AG10803 (cell line): ENCODE results near the gene GSTA1.
A peak's percentile ranks its signal among the peaks of the same experiment; 100 is the strongest.
"Not testable (repeated sequence)": the region's sequence is repeated elsewhere in the genome, so short reads cannot be mapped to it uniquely, and the experiment has no call there.

ENCODE experiments used
- DNase-seq: peaks from one replicate; pipeline ENCODE4 v3.0.0; 2010; ENCODE audit warnings: low read depth
- H3K4me3 ChIP-seq: 2 replicates; pipeline ENCODE4 v1.5.1; 2011; ENCODE audit warnings: mild to moderate bottlenecking, low read length, control low read depth
- TF ChIP-seq, protein P1 (sequence below): conservative IDR thresholded peaks from 2 replicates; pipeline ENCODE4 v1.5.1; 2011; ENCODE audit warnings: mild to moderate bottlenecking, low read length, control low read depth, inconsistent platforms

GSTA1 gene

DNA sequence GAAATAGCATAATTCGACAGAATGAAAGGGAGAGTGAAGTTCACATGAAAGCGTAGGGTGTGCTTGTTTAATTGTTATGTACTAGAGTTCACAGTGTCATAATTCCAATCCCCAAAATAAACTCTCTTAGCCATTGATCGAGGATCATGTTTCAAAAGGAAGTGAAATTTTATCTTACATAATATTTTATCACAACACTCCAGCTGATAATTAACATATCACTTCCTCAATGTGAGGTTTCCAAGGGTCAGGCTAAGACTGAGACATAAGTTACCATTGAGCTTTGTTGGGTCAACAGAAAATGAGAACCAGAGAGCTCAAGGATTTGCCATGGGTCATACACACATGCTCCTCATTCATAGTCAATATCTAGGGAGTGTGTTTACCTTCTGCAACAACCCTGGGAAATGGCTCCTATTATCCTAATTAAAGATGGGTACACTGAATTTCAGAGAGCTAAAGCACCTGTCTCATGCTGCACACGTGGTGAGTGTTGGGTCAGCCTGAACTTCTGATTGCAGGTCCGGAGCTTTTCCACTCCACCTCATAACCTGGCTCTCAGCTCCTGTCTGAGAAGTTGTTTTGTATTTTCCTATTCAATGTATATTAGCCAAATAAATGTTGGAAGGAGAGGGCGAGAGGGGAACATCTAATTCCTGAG, 43.4 kb downstream of the GSTA1 start:
- DNase-seq: no peak
- no peak overlapping the region for H3K4me3 ChIP-seq
- TF ChIP-seq, protein P1, sequence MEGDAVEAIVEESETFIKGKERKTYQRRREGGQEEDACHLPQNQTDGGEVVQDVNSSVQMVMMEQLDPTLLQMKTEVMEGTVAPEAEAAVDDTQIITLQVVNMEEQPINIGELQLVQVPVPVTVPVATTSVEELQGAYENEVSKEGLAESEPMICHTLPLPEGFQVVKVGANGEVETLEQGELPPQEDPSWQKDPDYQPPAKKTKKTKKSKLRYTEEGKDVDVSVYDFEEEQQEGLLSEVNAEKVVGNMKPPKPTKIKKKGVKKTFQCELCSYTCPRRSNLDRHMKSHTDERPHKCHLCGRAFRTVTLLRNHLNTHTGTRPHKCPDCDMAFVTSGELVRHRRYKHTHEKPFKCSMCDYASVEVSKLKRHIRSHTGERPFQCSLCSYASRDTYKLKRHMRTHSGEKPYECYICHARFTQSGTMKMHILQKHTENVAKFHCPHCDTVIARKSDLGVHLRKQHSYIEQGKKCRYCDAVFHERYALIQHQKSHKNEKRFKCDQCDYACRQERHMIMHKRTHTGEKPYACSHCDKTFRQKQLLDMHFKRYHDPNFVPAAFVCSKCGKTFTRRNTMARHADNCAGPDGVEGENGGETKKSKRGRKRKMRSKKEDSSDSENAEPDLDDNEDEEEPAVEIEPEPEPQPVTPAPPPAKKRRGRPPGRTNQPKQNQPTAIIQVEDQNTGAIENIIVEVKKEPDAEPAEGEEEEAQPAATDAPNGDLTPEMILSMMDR: no peak

DNA sequence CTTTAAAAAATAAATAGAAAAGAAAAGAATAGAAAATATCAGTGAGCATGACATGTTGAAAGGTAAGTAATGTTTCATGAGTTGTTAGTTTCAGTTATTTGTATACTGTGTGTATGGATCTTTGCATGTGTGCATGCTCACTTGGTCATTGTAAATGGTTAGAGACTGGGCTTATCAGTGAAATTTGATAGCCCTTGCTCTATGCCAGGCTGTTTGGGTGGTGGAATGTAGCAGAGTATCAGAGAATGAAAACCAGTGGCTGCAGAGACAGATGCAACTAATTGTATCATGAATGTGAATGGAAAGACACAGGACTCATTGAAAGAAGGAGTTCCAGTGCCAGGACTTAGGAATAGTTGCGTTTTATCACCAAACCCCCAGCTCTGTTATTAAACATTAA, 44.5 kb downstream of the GSTA1 start:
- no peak for DNase-seq
- TF ChIP-seq, protein P1: no peak
- H3K4me3 ChIP-seq: no peak overlapping the region

DNA sequence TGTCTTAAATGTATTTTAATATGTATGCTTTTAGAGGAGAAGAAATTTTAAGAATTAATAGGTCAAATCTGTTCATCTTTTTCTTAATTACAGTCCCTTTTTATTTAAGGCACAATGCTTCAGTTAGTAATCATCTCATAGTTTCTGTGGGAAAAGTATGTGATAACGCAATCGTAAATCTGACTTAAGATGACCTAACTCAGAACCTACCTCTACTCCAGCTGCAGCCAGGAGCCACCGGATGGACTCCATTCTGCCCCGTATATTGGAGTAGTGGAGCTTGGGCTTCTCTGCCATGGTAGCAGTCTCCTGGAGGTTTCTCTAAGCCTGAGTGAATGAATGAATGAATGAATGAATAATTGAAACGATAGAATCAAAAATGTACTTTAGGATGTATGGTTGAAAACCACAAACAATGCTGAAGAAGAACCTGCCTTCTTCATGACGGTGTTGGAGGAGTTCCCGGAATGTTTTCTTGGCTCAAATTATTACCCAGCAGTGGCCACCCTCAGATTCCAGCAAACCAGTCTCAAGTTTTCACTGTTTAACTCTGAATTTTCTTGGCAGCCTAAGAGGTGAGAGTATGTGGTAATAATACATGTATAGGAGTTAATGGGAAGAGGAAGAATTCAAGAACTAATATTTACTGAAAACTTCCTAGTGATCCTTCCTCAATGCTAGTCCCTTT, 45.8 kb downstream of the GSTA1 start:
- peak; percentile 95 for DNase-seq
- H3K4me3 ChIP-seq: not testable (repeated sequence)

DNA sequence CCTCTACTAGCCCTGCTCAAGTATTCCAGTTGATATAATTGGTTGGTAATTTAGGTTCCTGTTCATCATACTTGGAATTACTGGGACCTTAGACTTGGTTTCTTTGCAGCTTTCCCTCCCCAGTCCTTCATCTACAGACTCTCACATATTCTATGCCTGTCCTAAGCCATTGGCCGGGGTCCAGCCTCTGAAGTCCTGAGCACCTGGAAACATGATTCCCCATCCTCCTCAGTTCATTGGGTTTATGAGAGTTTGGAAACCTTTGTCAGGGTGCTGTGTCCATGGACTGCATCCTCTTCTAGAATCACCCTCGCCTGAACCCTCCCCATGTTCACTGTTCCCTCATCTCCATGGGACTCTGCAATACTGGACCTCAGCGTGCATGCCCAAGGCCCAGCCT, 49.2 kb downstream of the GSTA1 start:
- DNase-seq: no peak
- no peak overlapping the region for H3K4me3 ChIP-seq
- TF ChIP-seq, protein P1: no peak

DNA sequence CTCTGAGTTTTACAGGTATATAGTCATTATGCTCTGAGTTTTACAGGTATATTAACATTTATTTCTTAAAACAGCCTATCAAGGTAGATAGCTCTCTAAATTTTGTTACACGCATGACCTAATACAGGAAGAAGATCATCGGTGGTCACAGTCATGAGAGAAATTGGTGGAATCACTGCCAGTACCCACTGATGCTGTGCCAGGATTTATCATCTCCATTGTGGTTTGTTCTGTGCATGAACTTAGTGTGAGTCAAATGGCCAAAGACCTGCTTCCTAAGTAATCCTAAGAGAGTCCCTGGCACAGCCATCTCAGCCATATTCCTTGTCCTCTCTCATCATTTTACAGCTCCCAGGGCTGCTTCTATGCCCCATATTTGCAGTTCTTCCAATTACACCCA, 50.5 kb downstream of the GSTA1 start:
- H3K4me3 ChIP-seq: not testable (repeated sequence)
- DNase-seq: peak; percentile 67

DNA sequence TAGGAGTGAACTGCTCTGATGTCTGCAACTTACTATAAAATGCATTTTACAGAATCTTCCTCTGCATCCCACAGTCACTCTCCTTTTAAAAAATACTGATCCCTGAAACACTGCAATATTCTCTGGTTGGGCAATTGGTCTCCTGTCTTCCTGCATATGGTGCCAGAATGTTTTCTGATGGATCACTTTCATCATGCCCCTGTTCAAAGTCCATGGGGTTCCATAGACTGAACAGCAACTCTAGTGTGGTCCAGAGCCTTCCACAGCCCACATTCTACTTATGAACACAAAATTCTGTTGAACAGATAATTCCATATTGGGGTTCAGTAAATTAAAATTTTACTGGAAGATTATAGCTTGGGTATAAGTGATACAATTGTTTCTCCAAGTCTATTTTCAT, 51.3 kb downstream of the GSTA1 start:
- no peak for DNase-seq
- TF ChIP-seq, protein P1: no peak
- H3K4me3 ChIP-seq: no peak overlapping the region

DNA sequence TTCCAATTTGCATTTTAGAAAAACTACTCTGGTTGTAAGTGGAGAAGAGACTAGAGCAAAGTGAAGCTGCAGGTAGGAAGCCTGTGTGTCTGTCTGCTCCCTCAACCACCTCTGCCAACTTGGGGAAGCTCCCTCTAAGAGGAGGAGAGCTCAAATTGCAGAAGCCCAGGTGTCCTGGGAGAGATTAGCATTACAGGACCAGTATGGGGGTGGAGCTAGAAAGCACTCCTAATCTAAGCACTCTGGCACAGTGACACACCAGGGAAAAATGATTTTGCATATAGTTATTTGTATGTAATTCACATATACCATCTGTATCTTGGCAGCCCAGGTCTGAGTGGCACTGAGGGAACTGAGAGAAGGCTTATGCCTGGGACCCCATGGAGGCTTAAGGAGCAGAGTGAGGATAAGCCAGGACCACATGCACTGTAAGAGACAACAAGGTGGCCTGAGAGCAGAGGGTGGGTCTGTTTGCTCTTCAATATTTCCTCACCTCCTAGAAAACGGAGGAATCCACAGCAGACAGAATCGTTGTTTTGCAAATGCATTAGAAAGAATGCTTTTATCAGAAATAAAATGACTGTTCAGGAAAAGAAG, 54.0 kb downstream of the GSTA1 start:
- TF ChIP-seq, protein P1: no peak
- DNase-seq: no peak

DNA sequence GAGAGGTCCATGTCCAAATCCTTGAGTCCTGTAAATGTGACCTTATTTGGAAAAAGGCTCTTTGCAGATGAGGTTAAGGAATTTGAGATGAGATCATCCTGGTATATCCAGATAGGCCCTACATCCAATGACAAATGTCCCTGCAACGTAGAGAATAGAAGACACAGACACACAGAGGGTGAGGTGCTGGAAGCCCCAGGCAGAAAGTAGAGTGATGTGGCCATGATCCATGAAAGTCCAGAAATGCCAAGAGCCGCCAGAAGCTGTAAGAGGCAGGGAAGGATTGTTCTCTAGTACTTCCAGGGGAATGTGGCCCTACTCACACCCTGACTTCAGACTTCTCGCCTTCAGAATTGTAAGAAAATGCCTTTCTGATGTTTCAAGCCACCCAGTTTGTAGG, 56.3 kb downstream of the GSTA1 start:
- DNase-seq: peak; percentile 67
- not testable (repeated sequence) for H3K4me3 ChIP-seq

More for the DNA sequence above, 54.0 kb downstream of the GSTA1 start:
- no peak overlapping the region for H3K4me3 ChIP-seq

DNA sequence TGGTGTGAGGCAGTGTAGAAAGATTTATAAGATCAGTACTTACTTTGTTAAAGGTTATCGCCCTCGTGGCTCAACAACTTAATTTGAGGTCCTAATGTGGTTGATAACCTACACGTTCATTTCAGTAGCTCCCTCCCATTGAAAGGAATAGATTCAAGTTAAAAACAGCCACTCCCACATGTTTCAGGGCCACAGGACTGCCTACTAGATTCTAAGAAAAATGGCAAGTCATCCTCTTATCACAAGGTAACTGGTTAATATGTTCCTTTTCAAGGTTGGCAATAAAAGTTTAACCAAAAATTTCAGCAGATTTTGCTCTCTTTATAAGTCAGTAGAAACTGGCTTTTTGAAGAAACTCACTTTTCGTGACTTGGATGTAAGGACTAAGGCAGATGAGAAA, 57.4 kb downstream of the GSTA1 start:
- H3K4me3 ChIP-seq: no peak overlapping the region
- TF ChIP-seq, protein P1: no peak
- DNase-seq: no peak
